Right lobe of liver (tissue), 6 donors: Measurements from ENCODE around the gene BTF3. TPM values are rescaled to one million over a fixed set of nuclear protein-coding genes. Genes with fewer than 3 reads are reported as not detected.

Experiments used
- ATAC-seq, 4 donors: fragments of 200-7000 bp; cut with Tn5 transposase; one replicate each; pipeline ENCODE4 v1.9.1; 2020; ENCODE audit warnings: mild to moderate bottlenecking in 4 of 4, moderate library complexity in 4 of 4
- DNase-seq, 3 donors: peaks; one replicate each; pipeline ENCODE4 v3.0.0-alpha.2; 2020
- H3K27ac ChIP-seq, 3 donors: fragments of 200-600 bp; one replicate each; pipeline ENCODE4 v1.8.0; 2022
- H3K27me3 ChIP-seq, 2 donors: fragments of 200-600 bp; one replicate each; pipeline ENCODE4 v1.8.0; 2022
- H3K36me3 ChIP-seq, 4 donors: fragments of 200-600 bp; sonication (generic) in 1 of 4; one replicate each; pipeline versions ENCODE4 v1.5.1 to v1.8.0; 2017 to 2022; ENCODE audit warnings: control low read depth in 1 of 4
- H3K4me1 ChIP-seq, 4 donors: fragments of 200-600 bp; sonication (generic) in 1 of 4; one replicate each; pipeline versions ENCODE4 v1.5.1 to v1.8.0; 2017 to 2022; ENCODE audit warnings: control low read depth in 1 of 4
- H3K4me3 ChIP-seq, 3 donors: fragments of 200-600 bp; one replicate each; pipeline ENCODE4 v1.8.0; 2022
- H3K9me3 ChIP-seq, 4 donors: fragments of 200-600 bp; sonication (generic) in 1 of 4; one replicate each; pipeline versions ENCODE4 v1.5.1 to v1.8.0; 2017 to 2022; ENCODE audit warnings: control low read depth in 1 of 4
- POLR2A ChIP-seq: fragments of 450-650 bp; IDR thresholded peaks from one replicate; pipeline ENCODE4 v1.6.1; 2017; ENCODE audit warnings: antibody characterized with exemption, mild to moderate bottlenecking
- WGBS: methylation state at CpG from one replicate; pipeline ENCODE4 v1.1.6; 2018; ENCODE audit warnings: low coverage, low lambda C conversion rate; ENCODE audit not compliant: insufficient coverage; ENCODE audit errors: missing lambda C conversion rate; 5-methylcytosine and 5-hydroxymethylcytosine counted together
- intact Hi-C, 2 donors: fragments of 100-400 bp; cut with DNase I; formaldehyde crosslinking; loops; one replicate each; pipeline versions ENCODE4 v1.11.2 to v1.14.1; 2022
- total RNA-seq, 6 experiments: library from RNA; depleted of rRNA in 2 of 6; stranded (reverse); fragments of >200 nt in 2 of 6; fragmentation: NEBNext Ultra II Directional in 3 of 6; extraction: Animal tissue kit (Norgen Biotek cat#: 25700) in 3 of 6; gene quantifications; one replicate each; pipeline versions ENCODE4 v1.1.0 to v1.2.4, GENCODE V29; 2016 to 2023
- TF ChIP-seq, protein P1 (sequence below), 4 donors: fragments of 200-600 bp in 3 of 4; fragments of 450-650 bp in 1 of 4; IDR thresholded peaks; one replicate each; pipeline versions ENCODE4 v1.5.1 to v1.8.0; 2016 to 2022; ENCODE audit warnings: antibody characterized with exemption in 4 of 4, mild to moderate bottlenecking in 2 of 4
- donor health status: DM: no; HTN: yes; CAD: no.
- donor health status: DM: no; HTN: no; CAD: no.
- donor health status: DM: no; HTN: no; CAD: no.
- donor health status: DM: no; HTN: yes; CAD: no.
- donor health status: DM: no; HTN: yes; CAD: no.

BTF3 gene
- total RNA-seq, 6 experiments from 2014 or later: 157 to 250 (median 198) TPM

DNA sequence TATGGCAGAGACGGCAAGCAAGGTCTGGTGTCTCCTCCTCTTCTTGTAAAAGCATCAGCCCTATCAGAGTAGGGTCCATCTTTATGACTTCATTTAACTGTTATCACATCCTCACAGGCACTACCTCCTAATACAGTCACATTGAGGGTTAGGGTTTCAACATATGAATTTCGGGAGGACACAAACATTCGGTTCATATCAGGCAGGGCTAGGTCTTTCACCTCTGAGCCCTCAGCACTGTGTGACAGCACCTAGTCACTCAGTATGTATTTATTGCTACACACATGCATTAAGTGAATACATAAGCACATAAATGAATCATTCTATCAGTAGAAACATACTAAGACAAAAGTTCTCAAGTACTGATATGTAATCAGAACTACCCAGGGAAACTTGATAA lies 9.4 kb upstream of the BTF3 start:
- intact Hi-C loops: no loop called here
- 72% methylated on average over 3 of the region's 3 CpGs for WGBS

DNA sequence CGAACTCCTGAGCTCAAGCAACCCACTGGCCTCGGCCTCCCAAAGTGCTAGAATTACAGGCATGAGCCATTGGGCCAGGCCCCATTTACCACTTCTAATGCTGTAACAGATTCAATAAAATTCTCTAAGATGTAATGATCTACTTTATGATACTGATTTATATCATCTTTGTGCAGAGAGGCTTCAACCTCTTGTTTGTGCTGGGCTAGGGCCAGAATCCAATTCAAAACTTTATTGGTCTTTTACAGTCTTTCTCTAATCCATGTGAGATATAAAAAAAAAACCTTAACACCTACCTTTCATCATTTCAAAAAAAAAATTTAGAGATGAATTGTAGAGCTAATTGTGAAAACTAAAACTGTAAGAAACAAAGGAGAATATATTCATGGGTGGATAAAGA lies 8.2 kb upstream of the BTF3 start:
- no peak overlapping the region for H3K4me3 ChIP-seq
- no peak for ATAC-seq
- no peaks in the 10 kb centered on the region for H3K36me3 ChIP-seq
- no peaks in the 10 kb centered on the region for H3K9me3 ChIP-seq
- H3K4me1 ChIP-seq: no peaks in the 10 kb centered on the region
- no peak overlapping the region for H3K27ac ChIP-seq
- WGBS: 71% methylated on average over 2 of the region's 2 CpGs
- H3K27me3 ChIP-seq: no peaks in the 10 kb centered on the region
- TF ChIP-seq, protein P1, sequence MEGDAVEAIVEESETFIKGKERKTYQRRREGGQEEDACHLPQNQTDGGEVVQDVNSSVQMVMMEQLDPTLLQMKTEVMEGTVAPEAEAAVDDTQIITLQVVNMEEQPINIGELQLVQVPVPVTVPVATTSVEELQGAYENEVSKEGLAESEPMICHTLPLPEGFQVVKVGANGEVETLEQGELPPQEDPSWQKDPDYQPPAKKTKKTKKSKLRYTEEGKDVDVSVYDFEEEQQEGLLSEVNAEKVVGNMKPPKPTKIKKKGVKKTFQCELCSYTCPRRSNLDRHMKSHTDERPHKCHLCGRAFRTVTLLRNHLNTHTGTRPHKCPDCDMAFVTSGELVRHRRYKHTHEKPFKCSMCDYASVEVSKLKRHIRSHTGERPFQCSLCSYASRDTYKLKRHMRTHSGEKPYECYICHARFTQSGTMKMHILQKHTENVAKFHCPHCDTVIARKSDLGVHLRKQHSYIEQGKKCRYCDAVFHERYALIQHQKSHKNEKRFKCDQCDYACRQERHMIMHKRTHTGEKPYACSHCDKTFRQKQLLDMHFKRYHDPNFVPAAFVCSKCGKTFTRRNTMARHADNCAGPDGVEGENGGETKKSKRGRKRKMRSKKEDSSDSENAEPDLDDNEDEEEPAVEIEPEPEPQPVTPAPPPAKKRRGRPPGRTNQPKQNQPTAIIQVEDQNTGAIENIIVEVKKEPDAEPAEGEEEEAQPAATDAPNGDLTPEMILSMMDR (IDR thresholded peaks at IDR 0.05): no peak
- TF ChIP-seq POLR2A: no peak
- intact Hi-C loops: no loop called here
- no peak for DNase-seq

More for the DNA sequence above, 9.4 kb upstream of the BTF3 start:
- H3K4me3 ChIP-seq: no peak overlapping the region
- ATAC-seq (no peak), DNase-seq (no peak)
- TF ChIP-seq, protein P1 (IDR thresholded peaks at IDR 0.05): no peak
- no peak for TF ChIP-seq POLR2A
- H3K36me3 ChIP-seq: no peaks in the 10 kb centered on the region
- H3K27ac ChIP-seq: no peak overlapping the region
- H3K9me3 ChIP-seq: no peaks in the 10 kb centered on the region
- H3K27me3 ChIP-seq: no peaks in the 10 kb centered on the region
- no peaks in the 10 kb centered on the region for H3K4me1 ChIP-seq

DNA sequence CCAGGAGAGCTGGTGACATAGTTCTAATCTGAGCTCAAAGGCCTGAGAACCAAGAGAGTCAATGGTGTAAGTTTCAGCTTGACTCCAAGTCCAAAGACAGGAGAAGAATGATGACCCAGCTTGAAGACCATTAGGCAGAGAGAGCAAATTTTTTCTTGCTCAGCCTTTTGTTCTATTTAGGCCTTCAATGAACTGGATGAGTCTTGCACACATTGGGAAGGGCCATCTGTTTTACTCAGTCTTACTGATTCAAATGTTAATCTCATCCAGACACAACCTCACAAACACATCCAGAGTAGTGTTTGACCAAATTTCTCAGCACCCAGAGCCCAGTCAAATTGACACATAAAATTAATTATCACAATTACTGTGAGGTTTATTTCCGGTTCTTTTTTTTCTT lies 7.1 kb upstream of the BTF3 start:
- no peak for TF ChIP-seq POLR2A
- TF ChIP-seq, protein P1 (IDR thresholded peaks at IDR 0.05): no peak
- no peak overlapping the region for H3K4me3 ChIP-seq
- no peaks in the 10 kb centered on the region for H3K4me1 ChIP-seq
- DNase-seq: no peak
- 63% methylated on average over 1 of the region's 1 CpG for WGBS
- no peaks in the 10 kb centered on the region for H3K36me3 ChIP-seq
- no peak for ATAC-seq
- H3K9me3 ChIP-seq: no peaks in the 10 kb centered on the region
- no peak overlapping the region for H3K27ac ChIP-seq
- intact Hi-C loops: no loop called here
- no peaks in the 10 kb centered on the region for H3K27me3 ChIP-seq

DNA sequence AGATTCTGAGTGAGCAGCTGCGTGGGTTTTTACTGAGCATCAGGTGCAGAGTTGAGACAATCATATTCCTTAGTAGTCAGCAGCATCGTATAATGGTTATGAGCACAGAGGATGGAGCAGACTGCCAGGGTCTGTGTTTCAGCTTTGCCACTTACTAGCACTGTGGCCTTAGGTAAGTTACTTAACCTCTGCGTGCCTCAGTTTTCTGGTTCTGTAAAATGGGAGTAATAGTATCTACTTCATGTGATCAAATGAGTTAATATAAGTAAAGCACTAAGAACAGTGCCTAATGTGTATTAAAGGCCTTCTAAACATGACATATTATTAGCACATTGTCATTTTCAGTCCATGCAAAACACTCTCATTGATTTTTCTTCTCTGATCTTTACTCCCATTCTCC lies 4.8 kb upstream of the BTF3 start:
- no peak for TF ChIP-seq POLR2A
- TF ChIP-seq, protein P1 (IDR thresholded peaks at IDR 0.05): no peak

DNA sequence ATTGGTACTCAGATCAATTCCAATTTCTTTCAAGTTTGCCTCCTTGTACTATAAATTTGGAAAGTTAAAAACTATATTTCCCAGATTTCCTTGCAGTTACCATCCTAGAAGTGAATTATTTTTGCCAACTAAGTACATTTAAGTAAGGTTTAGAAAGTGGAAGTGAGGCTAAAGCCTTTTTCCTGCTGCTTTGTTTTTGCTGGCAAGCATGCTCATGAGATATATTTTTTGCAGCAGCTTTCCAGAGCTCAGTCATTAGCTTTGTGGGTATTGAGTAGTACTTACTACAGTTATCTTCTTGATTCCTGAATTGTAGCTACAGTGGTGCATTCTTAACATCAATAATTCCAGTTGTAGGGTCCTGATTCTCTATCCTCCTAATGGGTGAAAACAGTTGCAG lies 3.5 kb upstream of the BTF3 start:
- Histone ChIP-seq H3K27me3 (no peaks in the 10 kb centered on the region), H3K27ac (no peak overlapping the region), H3K9me3 (no peaks in the 10 kb centered on the region), H3K4me3 (no peak overlapping the region), H3K36me3 (no peaks in the 10 kb centered on the region), H3K4me1 (peaks cover 0 to 11% (median 3%) of the 10 kb centered on the region in 4 donors)
- DNase-seq (no peak), ATAC-seq (no peak)
- intact Hi-C loops: no loop called here
- no peak for TF ChIP-seq POLR2A
- TF ChIP-seq, protein P1 (IDR thresholded peaks at IDR 0.05): no peak

More for the DNA sequence above, 4.8 kb upstream of the BTF3 start:
- Histone ChIP-seq H3K9me3 (no peaks in the 10 kb centered on the region), H3K4me3 (no peak overlapping the region), H3K4me1 (peaks cover 0 to 6% (median 0%) of the 10 kb centered on the region in 4 donors), H3K27ac (no peak overlapping the region), H3K27me3 (no peaks in the 10 kb centered on the region), H3K36me3 (no peaks in the 10 kb centered on the region)
- intact Hi-C loops: no loop called here
- ATAC-seq (no peak), DNase-seq (no peak)
- 61% methylated on average over 3 of the region's 3 CpGs for WGBS
